ENCODE data around the gene SRRD.

- peak; percentile 55 to 64 (median 59) for TF ChIP-seq CTCF (IDR thresholded peaks at IDR 0.05)
- TF ChIP-seq POLR2A (IDR thresholded peaks at IDR 0.05): no peak
Observed at GRCh38 chr22:26461188-26461810, 22.4 kb upstream of the SRRD start.

Data from uterus (tissue), 2 donors.